Left hindlimb (tissue), 1 donor: ENCODE data around the gene WFIKKN2.

Source experiments
- DNase-seq: peaks from one replicate; pipeline ENCODE4 v3.0.0-alpha.2; 2018

Gene WFIKKN2

GRCh38 chr17:50877838-50878237, 42.5 kb downstream of the WFIKKN2 start:
- no peak for DNase-seq

- DNase-seq = no peak
Measured at GRCh38 chr17:50879086-50879485, 43.7 kb downstream of the WFIKKN2 start.

- DNase-seq = no peak
Measured at GRCh38 chr17:50881182-50881581, 45.8 kb downstream of the WFIKKN2 start.

GRCh38 chr17:50882851-50883250, 47.5 kb downstream of the WFIKKN2 start:
- no peak for DNase-seq

GRCh38 chr17:50883850-50884438, 48.6 kb downstream of the WFIKKN2 start:
- DNase-seq = no peak

GRCh38 chr17:50884439-50885311, 49.3 kb downstream of the WFIKKN2 start:
- no peak for DNase-seq

GRCh38 chr17:50887705-50888245, 52.4 kb downstream of the WFIKKN2 start:
- DNase-seq = no peak

- DNase-seq = no peak
Measured at GRCh38 chr17:50889528-50890118, 54.2 kb downstream of the WFIKKN2 start.

GRCh38 chr17:50890675-50891516, 55.5 kb downstream of the WFIKKN2 start:
- DNase-seq = no peak

GRCh38 chr17:50891577-50891989, 56.2 kb downstream of the WFIKKN2 start:
- no peak for DNase-seq
